Measurements from ENCODE around the gene CHRNA4.
"Not testable (repeated sequence)": the region's sequence is repeated elsewhere in the genome, so short reads cannot be mapped to it uniquely, and the experiment has no call there.

CHRNA4 gene

DNA sequence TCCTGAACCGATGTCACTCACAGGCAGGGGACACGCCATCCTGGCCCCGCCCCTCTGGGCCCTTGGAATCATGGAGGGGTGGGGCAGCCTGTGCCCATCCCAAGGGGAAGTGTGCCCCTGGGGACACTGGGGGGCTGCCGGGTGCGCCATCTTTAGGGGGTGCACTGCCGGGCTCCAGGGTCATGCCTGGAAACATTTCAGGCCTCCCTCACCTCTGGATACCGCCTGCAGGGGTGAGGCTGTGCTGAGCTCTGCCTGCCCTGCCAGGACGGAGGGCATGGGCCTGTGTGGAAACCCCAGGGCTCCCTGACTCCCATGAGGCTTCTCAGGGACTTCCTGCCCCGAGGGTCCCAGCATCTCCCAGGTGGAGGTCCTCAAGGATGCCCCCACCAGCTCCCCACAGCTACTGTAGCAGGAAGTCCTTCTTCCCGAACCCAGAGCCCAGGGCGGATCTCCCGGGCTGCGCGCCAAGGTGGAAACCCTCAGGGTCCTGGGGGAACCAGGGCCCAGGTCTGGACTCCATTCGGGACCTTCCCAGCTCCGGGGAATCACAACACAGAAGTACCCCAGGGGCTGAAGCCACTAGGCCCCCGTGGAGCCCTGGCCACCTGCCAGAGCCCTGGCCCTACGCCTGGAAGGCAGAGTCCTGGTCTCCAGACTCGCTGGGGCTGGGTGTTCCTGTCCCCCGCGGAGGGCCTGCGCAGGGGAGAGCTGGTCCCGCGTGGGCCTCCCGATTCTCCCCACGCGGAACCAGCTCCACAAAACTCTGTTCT lies 15.6 kb downstream of the CHRNA4 start:
- in situ Hi-C loops (cut with MboI; ENCODE audit: low pct_unique_long_range_greater_than_20kb, low sequenced_read_pairs, unreplicated experiment), result loop anchor here (25.0 kb wide), 1 partner anchor 108 kb away; the partner anchor contains the start of gene BIRC7
- TF ChIP-seq, protein P1, sequence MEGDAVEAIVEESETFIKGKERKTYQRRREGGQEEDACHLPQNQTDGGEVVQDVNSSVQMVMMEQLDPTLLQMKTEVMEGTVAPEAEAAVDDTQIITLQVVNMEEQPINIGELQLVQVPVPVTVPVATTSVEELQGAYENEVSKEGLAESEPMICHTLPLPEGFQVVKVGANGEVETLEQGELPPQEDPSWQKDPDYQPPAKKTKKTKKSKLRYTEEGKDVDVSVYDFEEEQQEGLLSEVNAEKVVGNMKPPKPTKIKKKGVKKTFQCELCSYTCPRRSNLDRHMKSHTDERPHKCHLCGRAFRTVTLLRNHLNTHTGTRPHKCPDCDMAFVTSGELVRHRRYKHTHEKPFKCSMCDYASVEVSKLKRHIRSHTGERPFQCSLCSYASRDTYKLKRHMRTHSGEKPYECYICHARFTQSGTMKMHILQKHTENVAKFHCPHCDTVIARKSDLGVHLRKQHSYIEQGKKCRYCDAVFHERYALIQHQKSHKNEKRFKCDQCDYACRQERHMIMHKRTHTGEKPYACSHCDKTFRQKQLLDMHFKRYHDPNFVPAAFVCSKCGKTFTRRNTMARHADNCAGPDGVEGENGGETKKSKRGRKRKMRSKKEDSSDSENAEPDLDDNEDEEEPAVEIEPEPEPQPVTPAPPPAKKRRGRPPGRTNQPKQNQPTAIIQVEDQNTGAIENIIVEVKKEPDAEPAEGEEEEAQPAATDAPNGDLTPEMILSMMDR (IDR thresholded peaks at IDR 0.05; ENCODE audit: extremely low read depth, insufficient read depth, missing control alignments), result no peak
- no peak for DNase-seq (ENCODE audit: low spot score)

DNA sequence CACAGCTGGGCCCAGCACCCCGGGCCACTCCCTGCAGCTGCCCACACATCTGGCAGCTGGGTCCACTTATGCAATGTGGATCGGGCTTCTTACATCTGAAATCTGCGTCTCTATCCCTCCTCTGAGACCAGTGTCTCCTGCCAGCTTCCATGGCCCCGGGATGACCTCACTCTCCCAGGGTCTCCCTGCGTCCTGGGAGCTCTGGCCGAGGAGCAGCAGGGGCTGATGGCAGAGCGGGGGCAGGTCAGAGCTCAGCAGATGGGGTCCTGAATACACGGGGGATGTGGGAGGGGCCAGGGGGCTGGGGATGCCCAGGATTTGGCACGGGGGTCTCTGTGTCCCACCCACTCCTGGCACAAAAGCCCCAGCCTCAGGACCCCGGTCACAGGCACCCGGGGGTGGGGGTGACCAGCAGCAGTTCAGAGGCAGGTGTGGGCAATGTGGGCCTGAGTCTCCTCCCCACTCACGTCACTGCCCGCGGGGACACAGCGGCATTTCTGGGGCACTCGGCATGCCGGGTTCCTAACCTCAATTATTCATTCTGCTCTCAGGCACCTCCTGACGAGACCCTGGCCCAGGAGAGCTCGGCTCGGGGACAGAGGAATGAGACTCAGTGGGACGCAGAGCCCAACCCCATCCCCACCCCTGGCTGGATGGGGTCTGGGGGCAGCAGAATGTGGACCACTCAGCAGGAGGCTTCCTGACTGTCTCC lies 16.4 kb downstream of the CHRNA4 start:
- no peak for DNase-seq (ENCODE audit: low spot score)
- in situ Hi-C loops (cut with MboI; ENCODE audit: low pct_unique_long_range_greater_than_20kb, low sequenced_read_pairs, unreplicated experiment), result loop anchor here (25.0 kb wide), 1 partner anchor 107 kb away; the partner anchor contains the start of gene BIRC7
- TF ChIP-seq, protein P1 (IDR thresholded peaks at IDR 0.05; ENCODE audit: extremely low read depth, insufficient read depth, missing control alignments), result no peak

DNA sequence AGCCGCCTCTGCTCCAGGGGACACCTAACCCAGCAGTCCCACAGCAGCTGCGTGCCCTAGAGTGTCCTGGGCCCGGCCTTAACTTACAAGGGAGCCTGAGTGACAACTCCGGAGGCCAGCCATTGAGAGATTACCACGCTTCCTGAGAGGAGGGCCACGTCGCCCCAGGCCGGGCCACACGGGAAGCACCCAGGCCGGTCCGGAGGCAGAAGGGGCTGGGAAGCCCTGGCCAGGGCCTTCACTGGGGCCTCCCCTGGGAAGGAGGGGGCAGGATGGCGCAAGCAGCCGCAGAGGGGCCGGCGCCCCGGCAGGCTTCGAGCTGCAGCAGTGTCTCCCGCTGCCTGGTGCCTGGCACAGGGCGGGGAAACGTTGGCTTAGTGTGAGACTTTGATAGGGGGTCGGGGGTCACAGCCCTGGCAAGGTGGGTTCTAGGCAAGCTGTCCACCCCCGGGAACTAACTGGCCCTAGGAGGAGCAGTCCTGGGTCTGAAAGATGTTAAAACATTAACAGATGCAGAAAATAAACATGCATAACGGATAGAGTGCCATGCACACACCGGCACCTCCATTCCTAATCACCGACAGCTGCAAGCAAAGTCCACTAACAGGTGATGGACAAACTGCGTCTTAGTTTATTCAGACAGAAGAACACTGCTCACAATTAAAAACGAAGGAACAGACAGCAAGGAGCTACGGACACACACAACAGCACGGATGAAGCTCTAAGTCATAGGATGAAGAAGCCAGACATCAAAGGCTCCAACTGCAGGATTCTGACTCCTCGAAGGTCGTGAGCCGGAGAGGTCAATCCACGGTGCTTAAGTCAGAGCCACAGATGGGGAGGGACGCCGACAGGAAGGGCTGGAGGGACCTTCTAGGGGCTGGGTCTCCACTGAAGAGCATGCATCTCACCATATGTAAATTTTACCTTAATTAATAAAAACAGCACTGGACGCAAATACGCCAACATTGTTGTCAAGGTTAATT lies 17.4 kb downstream of the CHRNA4 start:
- DNase-seq (ENCODE audit: low spot score), result no peak
- in situ Hi-C loops (cut with MboI; ENCODE audit: low pct_unique_long_range_greater_than_20kb, low sequenced_read_pairs, unreplicated experiment), result loop anchor here (25.0 kb wide), 1 partner anchor 106 kb away; the partner anchor contains the start of gene BIRC7
- TF ChIP-seq, protein P1 (IDR thresholded peaks at IDR 0.05; ENCODE audit: extremely low read depth, insufficient read depth, missing control alignments), result no peak

DNA sequence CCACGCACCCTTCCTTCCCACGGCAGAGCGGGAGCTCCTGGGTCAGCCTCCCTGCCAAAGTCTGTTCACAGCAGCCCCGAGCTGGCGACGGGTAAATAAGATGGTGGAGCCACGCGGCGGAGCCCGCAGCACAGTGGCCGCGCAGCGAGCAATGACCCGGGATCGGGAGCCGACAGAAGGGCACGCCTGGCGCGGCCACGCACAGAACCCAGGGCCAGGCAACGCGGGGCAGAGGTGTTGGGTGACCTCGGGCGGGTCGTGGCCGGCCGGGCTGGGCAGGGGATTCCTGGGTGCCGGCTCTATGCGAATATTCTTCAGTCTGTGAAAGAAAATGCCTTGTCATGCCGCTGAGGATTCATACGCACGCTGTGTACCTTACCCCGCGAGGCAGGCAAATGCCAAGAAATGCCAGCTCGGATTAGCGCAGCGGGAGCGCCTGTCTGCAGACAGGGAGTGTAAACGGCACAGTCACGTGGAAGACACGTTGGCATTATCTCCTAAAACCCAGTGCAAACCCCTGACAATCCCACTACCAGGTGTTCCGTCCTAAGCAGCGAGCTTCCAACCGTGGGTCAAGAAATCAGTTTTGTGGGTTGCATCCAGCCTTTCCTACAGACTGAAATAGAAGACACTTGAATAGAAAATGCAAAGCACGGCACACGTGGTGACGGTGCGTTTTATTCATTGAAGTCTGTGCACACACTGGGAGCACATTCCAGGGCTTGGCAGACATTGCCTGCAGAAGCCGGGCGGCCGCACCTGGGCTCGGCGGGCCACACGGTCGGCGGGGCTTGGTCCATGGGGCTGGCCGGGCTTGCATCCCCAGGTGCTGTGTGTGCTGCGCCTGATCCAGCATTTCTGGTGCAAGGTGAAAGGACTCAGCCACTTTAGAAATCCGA lies 18.3 kb downstream of the CHRNA4 start:
- in situ Hi-C loops (cut with MboI; ENCODE audit: low pct_unique_long_range_greater_than_20kb, low sequenced_read_pairs, unreplicated experiment), result loop anchor here (25.0 kb wide), 1 partner anchor 106 kb away; the partner anchor contains the start of gene BIRC7
- DNase-seq (ENCODE audit: low spot score), result no peak
- TF ChIP-seq, protein P1 (IDR thresholded peaks at IDR 0.05; ENCODE audit: extremely low read depth, insufficient read depth, missing control alignments), result no peak

DNA sequence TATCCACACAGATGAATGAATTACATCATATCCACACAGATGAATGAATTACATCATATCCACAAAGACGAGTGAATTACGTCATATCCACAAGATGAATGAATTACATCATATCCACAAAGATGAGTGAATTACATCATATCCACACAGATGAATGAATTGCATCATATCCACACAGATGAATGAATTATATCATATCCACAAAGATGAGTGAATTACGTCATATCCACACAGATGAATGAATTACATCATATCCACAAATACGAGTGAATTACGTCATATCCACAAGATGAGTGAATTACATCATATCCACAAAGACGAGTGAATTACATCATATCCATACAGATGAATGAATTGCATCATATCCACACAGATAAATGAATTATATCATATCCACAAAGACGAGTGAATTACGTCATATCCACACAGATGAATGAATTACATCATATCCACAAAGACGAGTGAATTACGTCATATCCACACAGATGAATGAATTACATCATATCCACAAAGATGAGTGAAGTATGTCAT lies 20.9 kb downstream of the CHRNA4 start:
- DNase-seq (ENCODE audit: low spot score), result not testable (repeated sequence)
- in situ Hi-C loops (cut with MboI; ENCODE audit: low pct_unique_long_range_greater_than_20kb, low sequenced_read_pairs, unreplicated experiment), result loop anchor here (25.0 kb wide), 1 partner anchor 103 kb away; the partner anchor contains the start of gene BIRC7

DNA sequence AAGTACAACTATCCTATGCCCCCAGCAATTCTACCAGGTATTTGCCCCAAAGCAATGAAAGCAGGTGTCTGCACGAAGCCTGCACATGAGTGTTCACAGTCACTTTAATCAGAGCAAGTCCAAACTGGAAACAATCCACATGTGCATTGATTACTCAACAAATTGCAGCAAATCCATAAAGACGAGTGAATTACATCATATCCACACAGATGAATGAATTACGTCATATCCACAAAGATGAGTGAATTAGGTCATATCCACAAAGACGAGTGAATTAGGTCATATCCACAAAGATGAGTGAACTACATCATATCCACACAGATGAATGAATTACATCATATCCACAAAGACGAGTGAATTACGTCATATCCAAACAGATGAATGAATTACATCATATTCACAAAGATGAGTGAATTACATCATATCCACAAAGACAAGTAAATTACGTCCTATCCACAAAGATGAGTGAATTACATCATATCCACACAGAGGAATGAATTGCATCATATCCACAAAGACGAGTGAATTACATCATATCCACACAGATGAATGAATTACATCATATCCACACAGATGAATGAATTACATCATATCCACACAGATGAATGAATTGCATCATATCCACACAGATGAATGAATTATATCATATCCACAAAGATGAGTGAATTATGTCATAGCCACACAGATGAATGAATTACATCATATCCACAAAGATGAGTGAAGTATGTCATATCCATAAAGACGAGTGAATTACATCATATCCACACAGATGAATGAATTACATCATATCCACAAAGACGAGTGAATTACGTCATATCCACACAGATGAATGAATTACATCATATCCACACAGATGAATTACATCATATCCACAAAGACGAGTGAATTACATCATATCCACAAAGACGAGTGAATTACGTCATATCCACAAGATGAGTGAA lies 21.7 kb downstream of the CHRNA4 start:
- DNase-seq (ENCODE audit: low spot score), result not testable (repeated sequence)
- in situ Hi-C loops (cut with MboI; ENCODE audit: low pct_unique_long_range_greater_than_20kb, low sequenced_read_pairs, unreplicated experiment), result loop anchor here (25.0 kb wide), 1 partner anchor 102 kb away; the partner anchor contains the start of gene BIRC7
